ENCODE results near the gene P2RX6. TPM values are rescaled to one million over a fixed set of nuclear protein-coding genes. Genes with fewer than 3 reads are reported as not detected.

P2RX6 gene
- total RNA-seq, 2 experiments from 2014 or later, result not detected

GRCh38 chr22:20981787-20982562 lies 33.0 kb upstream of the P2RX6 start, which contains the start of gene LZTR1:
Gene LZTR1, plus strand, starts transcription at chr22:20982297. Its CDS starts 75 bp downstream, at chr22:20982372.
- Mint-ChIP-seq H3K9me3 (peaks cover 10% of the 10 kb centered on the region), H3K4me1 (ENCODE audit: low read depth) (peaks cover 43% of the 10 kb centered on the region), H3K27me3 (no peaks in the 10 kb centered on the region), H3K27ac (peak within 1 kb of the TSS; percentile 88), H3K36me3 (peaks cover 16% of the 10 kb centered on the region), H3K4me3 (peak within 1 kb of the TSS; percentile 95)
- ChIA-PET POLR2A (interaction anchor here (0.6 to 1.7 kb wide), 7 partner anchors 10 to 31 kb away, joined by 3 to 13 read pairs (median 5); partner anchors contain the start of gene THAP7), CTCF (interaction anchor here (0.6 to 3.1 kb wide), 14 partner anchors 9 to 120 kb away, joined by 3 to 17 read pairs (median 4); partner anchors contain the start of genes P2RX6 and THAP7)
- DNase-seq, result peak; percentile 83
- intact Hi-C loops (cut with micrococcal nuclease), result loop anchor here (1.0 kb wide), 2 partner anchors 20 to 65 kb away; partner anchors contain the start of genes CRKL and THAP7

DNA sequence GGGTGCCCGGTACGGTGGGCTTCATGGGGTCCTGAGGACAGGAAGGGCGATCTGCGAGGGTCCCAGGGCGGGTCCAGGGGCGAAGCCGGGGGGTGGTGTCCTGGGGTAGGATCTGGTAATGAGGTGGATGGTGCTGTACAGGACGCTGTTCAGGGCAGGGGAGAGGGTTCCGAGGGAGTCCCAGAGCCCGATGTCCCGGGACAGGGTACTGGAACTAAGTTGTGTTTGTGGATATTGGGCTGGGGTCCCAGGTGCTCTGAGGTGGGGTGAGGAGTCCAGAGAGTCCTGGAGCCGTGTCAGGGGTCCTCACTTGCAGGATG lies 32.4 kb upstream of the P2RX6 start:
- ChIA-PET POLR2A (interaction anchor here (0.6 to 1.7 kb wide), 7 partner anchors 11 to 30 kb away, joined by 3 to 13 read pairs (median 5); partner anchors contain the start of gene THAP7), CTCF (interaction anchor here (0.6 to 3.1 kb wide), 13 partner anchors 8 to 120 kb away, joined by 3 to 17 read pairs (median 4); partner anchors contain the start of genes P2RX6 and THAP7)
- H3K27ac Mint-ChIP-seq, result peak overlapping the region; percentile 88
- H3K36me3 Mint-ChIP-seq, result peaks cover 17% of the 10 kb centered on the region
- H3K27me3 Mint-ChIP-seq, result no peaks in the 10 kb centered on the region
- intact Hi-C loops (cut with micrococcal nuclease), result loop anchor here (1.0 kb wide), 2 partner anchors 20 to 65 kb away; partner anchors contain the start of genes CRKL and THAP7
- peaks cover 43% of the 10 kb centered on the region for H3K4me1 Mint-ChIP-seq (ENCODE audit: low read depth)
- peaks cover 10% of the 10 kb centered on the region for H3K9me3 Mint-ChIP-seq
- DNase-seq, result no peak
- H3K4me3 Mint-ChIP-seq, result peak overlapping the region; percentile 95

DNA sequence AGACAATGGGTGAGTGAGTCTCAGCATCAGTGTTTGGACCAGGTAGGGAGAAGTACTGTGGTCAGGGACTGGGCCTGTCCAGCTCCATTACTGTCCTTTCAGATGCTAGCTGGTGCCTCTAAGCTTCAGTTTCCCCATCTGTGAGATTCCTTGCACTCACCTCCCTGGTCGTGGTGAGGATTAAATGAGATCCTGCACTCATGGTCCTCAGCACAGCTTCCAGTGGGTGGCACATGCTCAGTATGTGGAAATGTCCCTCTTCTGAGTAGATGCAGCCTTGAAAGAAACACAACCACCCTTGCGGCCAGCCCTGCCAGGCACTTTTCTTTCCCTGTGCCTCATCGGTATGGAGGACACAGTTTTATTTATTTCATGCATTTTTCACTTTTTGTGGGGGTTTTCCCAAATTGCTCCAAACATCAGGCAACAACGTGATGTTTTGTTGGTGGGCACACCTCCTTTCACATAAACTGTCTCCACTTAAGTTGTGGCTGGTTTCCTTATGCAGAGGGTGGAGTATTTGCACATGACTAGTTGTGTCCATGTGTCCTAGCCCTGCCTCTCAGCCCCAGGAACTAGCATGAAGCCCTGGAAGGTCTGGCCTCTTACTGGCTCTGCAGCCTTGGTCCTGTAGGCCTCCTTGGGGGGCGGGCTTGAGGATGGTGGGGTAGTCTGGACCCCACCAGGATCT lies 31.7 kb upstream of the P2RX6 start:
- H3K27me3 Mint-ChIP-seq, result no peaks in the 10 kb centered on the region
- intact Hi-C loops (cut with micrococcal nuclease), result no loop called here
- peaks cover 9% of the 10 kb centered on the region for H3K9me3 Mint-ChIP-seq
- no peak for DNase-seq
- peak overlapping the region; percentile 88 for H3K27ac Mint-ChIP-seq
- H3K4me3 Mint-ChIP-seq, result peak overlapping the region; percentile 95
- peaks cover 43% of the 10 kb centered on the region for H3K4me1 Mint-ChIP-seq (ENCODE audit: low read depth)
- ChIA-PET CTCF (no interaction called here), POLR2A (interaction anchor here (1.5 to 1.7 kb wide), 3 partner anchors 15 to 19 kb away, joined by 5 to 13 read pairs (median 7); partner anchors contain the start of gene THAP7)
- H3K36me3 Mint-ChIP-seq, result peaks cover 22% of the 10 kb centered on the region

DNA sequence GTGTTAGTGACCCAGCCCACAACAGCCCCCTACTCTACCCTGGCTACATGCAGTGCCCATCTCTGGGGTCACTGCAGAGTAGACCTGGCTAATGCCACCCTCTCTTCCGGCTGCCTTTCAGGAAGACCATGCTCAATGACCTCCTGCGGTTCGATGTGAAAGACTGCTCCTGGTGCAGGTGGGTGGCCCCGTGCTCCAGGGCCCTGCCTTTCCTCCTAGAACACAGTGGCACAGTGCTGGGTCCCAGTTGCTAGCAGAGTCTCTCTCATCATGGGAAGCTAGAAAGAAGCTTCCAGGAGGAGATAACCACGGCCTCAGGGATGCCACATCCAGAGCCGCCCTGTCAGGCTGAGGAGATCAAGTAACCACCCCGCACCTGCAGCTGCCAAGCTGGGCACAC lies 29.2 kb upstream of the P2RX6 start:
- no peak for DNase-seq
- no peaks in the 10 kb centered on the region for H3K9me3 Mint-ChIP-seq
- H3K27ac Mint-ChIP-seq, result no peak overlapping the region
- ChIA-PET POLR2A (interaction anchor here (1.1 kb wide), 1 partner anchor 17 kb away, joined by 3 read pairs; the partner anchor contains the start of gene THAP7), CTCF (no interaction called here)
- H3K36me3 Mint-ChIP-seq, result peaks cover 21% of the 10 kb centered on the region
- no peak overlapping the region for H3K4me3 Mint-ChIP-seq
- intact Hi-C loops (cut with micrococcal nuclease), result no loop called here
- H3K27me3 Mint-ChIP-seq, result no peaks in the 10 kb centered on the region
- H3K4me1 Mint-ChIP-seq (ENCODE audit: low read depth), result peaks cover 26% of the 10 kb centered on the region

DNA sequence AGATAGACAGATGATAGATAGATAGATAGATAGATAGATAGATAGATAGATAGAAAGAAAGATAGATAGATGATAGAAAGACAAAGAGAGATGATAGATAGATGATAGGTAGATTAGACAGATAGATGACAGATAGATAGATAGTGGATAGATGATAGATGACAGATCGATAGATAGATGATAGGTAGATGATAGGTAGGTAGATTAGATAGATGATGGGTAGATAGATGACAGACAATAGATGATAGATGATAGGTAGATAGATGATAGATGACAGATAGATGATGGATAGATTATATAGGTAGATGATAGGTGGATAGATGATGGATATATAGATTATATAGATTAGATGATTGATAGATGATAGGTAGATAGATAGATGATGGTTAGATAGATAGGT lies 28.6 kb upstream of the P2RX6 start:
- intact Hi-C loops (cut with micrococcal nuclease), result no loop called here
- H3K27me3 Mint-ChIP-seq, result no peaks in the 10 kb centered on the region
- H3K27ac Mint-ChIP-seq, result no peak overlapping the region
- POLR2A ChIA-PET, result interaction anchor here (1.1 kb wide), 1 partner anchor 16 kb away, joined by 3 read pairs; the partner anchor contains the start of gene THAP7
- no peak overlapping the region for H3K4me3 Mint-ChIP-seq
- CTCF ChIA-PET, result no interaction called here
- H3K9me3 Mint-ChIP-seq, result no peaks in the 10 kb centered on the region
- H3K36me3 Mint-ChIP-seq, result peaks cover 23% of the 10 kb centered on the region
- DNase-seq, result no peak
- peaks cover 19% of the 10 kb centered on the region for H3K4me1 Mint-ChIP-seq (ENCODE audit: low read depth)

- intact Hi-C loops (cut with micrococcal nuclease), result no loop called here
These were observed 27.6 kb upstream of the P2RX6 start for GRCh38 chr22:20987375-20987774.

GRCh38 chr22:20988573-20989322 lies 26.2 kb upstream of the P2RX6 start:
- Mint-ChIP-seq H3K9me3 (no peaks in the 10 kb centered on the region), H3K27me3 (no peaks in the 10 kb centered on the region), H3K36me3 (peaks cover 18% of the 10 kb centered on the region), H3K4me1 (ENCODE audit: low read depth) (peaks cover 5% of the 10 kb centered on the region), H3K4me3 (no peak overlapping the region), H3K27ac (no peak overlapping the region)
- intact Hi-C loops (cut with micrococcal nuclease), result no loop called here
- POLR2A ChIA-PET, result no interaction called here
- no peak for DNase-seq
- CTCF ChIA-PET, result no interaction called here

More at GRCh38 chr22:20987375-20987774, 27.6 kb upstream of the P2RX6 start:
- Mint-ChIP-seq H3K9me3 (no peaks in the 10 kb centered on the region), H3K36me3 (peaks cover 23% of the 10 kb centered on the region), H3K4me3 (no peak overlapping the region), H3K27me3 (no peaks in the 10 kb centered on the region), H3K27ac (no peak overlapping the region), H3K4me1 (ENCODE audit: low read depth) (peaks cover 17% of the 10 kb centered on the region)
- ChIA-PET POLR2A (no interaction called here), CTCF (no interaction called here)
- DNase-seq, result no peak

- Mint-ChIP-seq H3K4me3 (no peak overlapping the region), H3K36me3 (peaks cover 15% of the 10 kb centered on the region), H3K4me1 (ENCODE audit: low read depth) (no peaks in the 10 kb centered on the region), H3K9me3 (no peaks in the 10 kb centered on the region), H3K27ac (no peak overlapping the region), H3K27me3 (no peaks in the 10 kb centered on the region)
- intact Hi-C loops (cut with micrococcal nuclease), result no loop called here
- no peak for DNase-seq
- ChIA-PET POLR2A (interaction anchor here (0.7 kb wide), 1 partner anchor 11 kb away, joined by 3 read pairs; no protein-coding TSS in a partner anchor), CTCF (no interaction called here)
These were observed 25.4 kb upstream of the P2RX6 start for GRCh38 chr22:20989323-20990138.

DNA sequence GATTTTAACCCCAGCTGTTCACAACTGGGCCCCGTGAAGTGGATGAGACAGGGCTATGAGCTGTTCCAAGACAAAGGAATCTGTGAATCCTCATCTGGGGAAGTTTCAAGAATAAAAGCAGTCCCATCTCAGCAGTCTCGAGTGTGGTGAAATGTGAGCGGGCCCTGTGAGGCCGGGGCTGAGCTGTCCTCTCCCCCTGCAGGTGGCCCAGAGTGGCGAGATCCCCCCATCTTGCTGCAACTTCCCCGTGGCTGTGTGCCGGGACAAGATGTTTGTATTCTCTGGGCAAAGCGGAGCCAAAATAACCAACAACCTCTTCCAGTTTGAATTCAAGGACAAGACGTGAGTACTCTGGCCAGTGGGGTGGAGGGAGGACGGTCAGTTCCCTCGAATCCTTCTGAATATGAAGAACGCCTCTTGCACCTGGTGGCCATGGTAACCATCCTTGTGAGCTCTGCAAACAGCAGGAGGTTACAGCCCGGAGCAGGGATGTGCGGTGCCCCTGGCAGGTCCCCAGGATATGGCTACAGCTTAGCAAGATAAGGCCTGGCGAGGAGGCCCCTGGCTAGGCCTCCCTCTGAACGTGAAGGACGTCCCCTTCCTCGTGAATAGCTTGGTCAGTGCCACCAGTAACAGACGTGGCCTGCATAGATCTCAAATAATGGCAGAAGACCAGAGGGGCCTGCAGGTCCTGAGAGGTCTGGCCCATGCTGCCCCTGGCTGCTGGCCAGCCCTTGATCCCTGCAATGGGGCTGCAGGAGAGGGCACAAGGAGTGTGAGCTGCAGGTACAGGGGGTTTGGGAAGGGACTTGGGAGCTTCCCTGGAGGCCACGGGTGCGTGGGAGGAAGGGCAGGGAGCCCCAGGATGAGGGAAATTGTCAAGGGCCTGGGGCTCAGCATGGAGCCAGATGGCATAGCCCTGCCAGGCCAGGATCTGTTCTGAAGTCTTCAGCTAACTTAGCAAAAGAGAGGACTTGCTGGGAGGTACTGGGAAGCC lies 24.5 kb upstream of the P2RX6 start:
- Mint-ChIP-seq H3K27me3 (no peaks in the 10 kb centered on the region), H3K9me3 (no peaks in the 10 kb centered on the region), H3K36me3 (peaks cover 18% of the 10 kb centered on the region), H3K4me1 (ENCODE audit: low read depth) (no peaks in the 10 kb centered on the region), H3K4me3 (no peak overlapping the region), H3K27ac (no peak overlapping the region)
- ChIA-PET POLR2A (interaction anchor here (0.7 to 1.2 kb wide), 3 partner anchors 9 to 11 kb away, joined by 3 to 5 read pairs (median 3); no protein-coding TSS in a partner anchor), CTCF (interaction anchor here (1.5 kb wide), 1 partner anchor 8 kb away, joined by 4 read pairs; the partner anchor contains the start of gene LZTR1)
- no peak for DNase-seq
- intact Hi-C loops (cut with micrococcal nuclease), result no loop called here
